HG03039 (cell line): ENCODE measurements around the gene KCNQ5.

Experiments used
- ATAC-seq: cut with Tn5 transposase; IDR thresholded peaks from one replicate; pipeline ENCODE4 v1.9.1; 2021; ENCODE audit warnings: mild to moderate bottlenecking, moderate library complexity; ENCODE audit not compliant: unreplicated experiment

Gene KCNQ5

GRCh38 chr6:73041051-73041450 is 419.2 kb downstream of the KCNQ5 start:
- ATAC-seq: no peak

GRCh38 chr6:73042892-73043291 is 421.0 kb downstream of the KCNQ5 start:
- no peak for ATAC-seq

- ATAC-seq: no peak
Measured at GRCh38 chr6:73043446-73043845, 421.6 kb downstream of the KCNQ5 start.

- no peak for ATAC-seq
Measured at GRCh38 chr6:73045609-73046008, 423.7 kb downstream of the KCNQ5 start.

GRCh38 chr6:73047801-73048200 is 425.9 kb downstream of the KCNQ5 start:
- no peak for ATAC-seq

- no peak for ATAC-seq
Measured at GRCh38 chr6:73049971-73050594, 428.2 kb downstream of the KCNQ5 start.

GRCh38 chr6:73050706-73051105 is 428.8 kb downstream of the KCNQ5 start:
- no peak for ATAC-seq

- no peak for ATAC-seq
Measured at GRCh38 chr6:73051147-73051546, 429.3 kb downstream of the KCNQ5 start.

GRCh38 chr6:73054958-73055357 is 433.1 kb downstream of the KCNQ5 start:
- no peak for ATAC-seq

GRCh38 chr6:73058736-73059135 is 436.9 kb downstream of the KCNQ5 start:
- no peak for ATAC-seq

- ATAC-seq: no peak
Measured at GRCh38 chr6:73062130-73062529, 440.3 kb downstream of the KCNQ5 start.

- no peak for ATAC-seq
Measured at GRCh38 chr6:73062837-73063236, 441.0 kb downstream of the KCNQ5 start.

GRCh38 chr6:73064266-73064665 is 442.4 kb downstream of the KCNQ5 start:
- no peak for ATAC-seq

GRCh38 chr6:73073238-73073637 is 451.4 kb downstream of the KCNQ5 start:
- ATAC-seq: no peak

GRCh38 chr6:73074175-73074574 is 452.3 kb downstream of the KCNQ5 start:
- no peak for ATAC-seq

GRCh38 chr6:73076211-73076954 is 454.5 kb downstream of the KCNQ5 start:
- no peak for ATAC-seq

GRCh38 chr6:73078333-73078862 is 456.5 kb downstream of the KCNQ5 start:
- ATAC-seq: no peak

- no peak for ATAC-seq
Measured at GRCh38 chr6:73078908-73079610, 457.2 kb downstream of the KCNQ5 start.

GRCh38 chr6:73079611-73079955 is 457.7 kb downstream of the KCNQ5 start:
- no peak for ATAC-seq

GRCh38 chr6:73079978-73080377 is 458.1 kb downstream of the KCNQ5 start:
- ATAC-seq: no peak

GRCh38 chr6:73081955-73082354 is 460.1 kb downstream of the KCNQ5 start:
- no peak for ATAC-seq

GRCh38 chr6:73083886-73084285 is 462.0 kb downstream of the KCNQ5 start:
- ATAC-seq: no peak
